H1 (cell line): Measurements from ENCODE around the gene MACF1. TPM values are rescaled to one million over a fixed set of nuclear protein-coding genes. Genes with fewer than 3 reads are reported as not detected.

ENCODE experiments used
- CTCF ChIA-PET: fragments of 300-600 bp; sonication (Branson Sonifier 250); formaldehyde crosslinking; loops from one replicate; lab custom pipeline; 2021; ENCODE audit not compliant: partially characterized antibody; lab: Charles Lee
- POLR2A ChIA-PET: fragments of 300-600 bp; sonication (Branson Sonifier 250); formaldehyde crosslinking; loops from one replicate; lab custom pipeline; 2021; ENCODE audit warnings: inconsistent platforms; ENCODE audit not compliant: partially characterized antibody; lab: Charles Lee
- DNase-seq, 2 experiments: peaks; one replicate each; pipeline versions ENCODE4 v3.0.0 to v3.0.0-alpha.2; 2010 to 2022; ENCODE audit warnings: low spot score in 2 of 2, low read depth in 1 of 2, mixed read lengths in 1 of 2
- FAIRE-seq: peaks from 2 replicates; lab custom pipeline; 2011; peaks lifted over from hg19 to GRCh38; lab: Jason Lieb, UNC
- H2AFZ ChIP-seq: 2 replicates; pipeline ENCODE4 v1.8.1; 2012; ENCODE audit warnings: low read length, inconsistent platforms
- H2AK5ac ChIP-seq: 2 replicates; pipeline ENCODE4 v1.6.1; 2013; ENCODE audit warnings: low read depth, low read length
- H2BK120ac ChIP-seq: replicated peaks from 2 replicates; pipeline ENCODE3; 2013; ENCODE audit warnings: low read depth, low read length, inconsistent platforms
- H2BK12ac ChIP-seq: 2 replicates; pipeline ENCODE4 v1.6.1; 2013; ENCODE audit warnings: low read depth, low read length
- H2BK15ac ChIP-seq: 2 replicates; pipeline ENCODE4 v1.6.1; 2013; ENCODE audit warnings: low read length
- H2BK20ac ChIP-seq: 2 replicates; pipeline ENCODE4 v1.6.1; 2013; ENCODE audit warnings: low read length
- H2BK5ac ChIP-seq: 2 replicates; pipeline ENCODE4 v1.6.1; 2013; ENCODE audit warnings: low read depth, low read length
- H3K14ac ChIP-seq: 2 replicates; pipeline ENCODE4 v1.6.1; 2013; ENCODE audit warnings: inconsistent platforms; ENCODE audit not compliant: insufficient read length
- H3K18ac ChIP-seq: 2 replicates; pipeline ENCODE4 v1.6.1; 2013; ENCODE audit warnings: low read length; ENCODE audit errors: extremely low read depth
- H3K23ac ChIP-seq: 2 replicates; pipeline ENCODE4 v1.6.1; 2013; ENCODE audit warnings: inconsistent platforms; ENCODE audit not compliant: insufficient read length
- H3K23me2 ChIP-seq: 2 replicates; pipeline ENCODE4 v1.6.1; 2013; ENCODE audit warnings: low read depth, low read length
- H3K27ac ChIP-seq: 2 replicates; pipeline ENCODE4 v1.6.1; 2011; ENCODE audit warnings: low read depth, low read length, inconsistent platforms
- H3K27me3 ChIP-seq, 4 experiments: replicated peaks in 1 of 4; 1 replicate in 1 of 4; 2 replicates in 3 of 4; pipeline versions ENCODE4 v1.6.1 to v1.8.1; 2011 to 2013; ENCODE audit warnings: low read length in 3 of 4, mild to moderate bottlenecking in 3 of 4, inconsistent platforms in 2 of 4, mixed read lengths in 2 of 4, moderate library complexity in 1 of 4; ENCODE audit not compliant: control insufficient read depth in 3 of 4, insufficient read depth in 3 of 4; ENCODE audit errors: extremely low read depth in 1 of 4
- H3K36me3 ChIP-seq, 4 experiments: 2 replicates each; pipeline versions ENCODE4 v1.6.1 to v1.8.1; 2011 to 2013; ENCODE audit warnings: mild to moderate bottlenecking in 4 of 4, low read length in 3 of 4, moderate library complexity in 2 of 4, control low read depth in 1 of 4, inconsistent platforms in 1 of 4; ENCODE audit not compliant: insufficient read depth in 4 of 4, control insufficient read depth in 2 of 4
- H3K4ac ChIP-seq: replicated peaks from 2 replicates; pipeline ENCODE3; 2013; ENCODE audit warnings: low read length, low read depth, mixed read lengths, inconsistent platforms; ENCODE audit not compliant: insufficient read length
- H3K4me1 ChIP-seq, 4 experiments: replicated peaks in 1 of 4; 1 replicate in 1 of 4; 2 replicates in 3 of 4; pipeline versions ENCODE4 v1.6.1 to v1.8.1; 2011 to 2013; ENCODE audit warnings: low read length in 3 of 4, inconsistent platforms in 2 of 4, mixed read lengths in 1 of 4; ENCODE audit not compliant: insufficient read depth in 4 of 4, control insufficient read depth in 3 of 4
- H3K4me2 ChIP-seq, 2 experiments: 2 replicates each; pipeline versions ENCODE4 v1.6.1 to v1.8.1; 2011 to 2013; ENCODE audit warnings: low read depth in 2 of 2, low read length in 2 of 2, control low read depth in 1 of 2, inconsistent platforms in 1 of 2, mild to moderate bottlenecking in 1 of 2; ENCODE audit not compliant: insufficient read depth in 1 of 2
- H3K4me3 ChIP-seq, 4 experiments: fragments of 200-600, 300-600 bp in 1 of 4; sonication (generic), shearing (Covaris generic), sonication (Bioruptor Twin) in 1 of 4; 2 replicates each; pipeline versions ENCODE4 v1.5.1 to v1.8.1; 2011 to 2016; ENCODE audit warnings: low read length in 4 of 4, low read depth in 3 of 4, control low read depth in 2 of 4, inconsistent platforms in 2 of 4, mild to moderate bottlenecking in 2 of 4, mixed read lengths in 1 of 4, moderate library complexity in 1 of 4; ENCODE audit not compliant: insufficient read depth in 2 of 4; ENCODE audit errors: extremely low read depth in 1 of 4
- H3K56ac ChIP-seq: replicated peaks from 2 replicates; pipeline ENCODE3; 2013; ENCODE audit warnings: low read depth, mild to moderate bottlenecking, mixed read lengths, low read length, inconsistent platforms; ENCODE audit not compliant: insufficient read length
- H3K79me1 ChIP-seq: 2 replicates; pipeline ENCODE4 v1.6.1; 2013; ENCODE audit warnings: low read depth, low read length, control low read depth
- H3K79me2 ChIP-seq, 2 experiments: 2 replicates each; pipeline versions ENCODE4 v1.6.1 to v1.8.1; 2012 to 2013; ENCODE audit warnings: low read length in 2 of 2, mild to moderate bottlenecking in 2 of 2, inconsistent platforms in 1 of 2; ENCODE audit not compliant: insufficient read depth in 2 of 2, control insufficient read depth in 1 of 2
- H3K9ac ChIP-seq, 4 experiments: replicated peaks in 1 of 4; 1 replicate in 1 of 4; 2 replicates in 3 of 4; pipeline versions ENCODE4 v1.6.1 to v1.8.1; 2011 to 2013; ENCODE audit warnings: low read depth in 3 of 4, low read length in 3 of 4, control low read depth in 2 of 4, mild to moderate bottlenecking in 2 of 4, moderate library complexity in 2 of 4, inconsistent platforms in 1 of 4; ENCODE audit errors: extremely low read depth in 1 of 4
- H3K9me3 ChIP-seq, 2 experiments: 2 replicates each; pipeline versions ENCODE4 v1.6.1 to v1.8.1; 2012 to 2013; ENCODE audit warnings: mild to moderate bottlenecking in 2 of 2, moderate library complexity in 2 of 2, control low read depth in 1 of 2, inconsistent platforms in 1 of 2, low read depth in 1 of 2, low read length in 1 of 2, mixed read lengths in 1 of 2; ENCODE audit not compliant: insufficient read depth in 2 of 2
- H4K20me1 ChIP-seq, 2 experiments: replicated peaks in 1 of 2; 2 replicates each; pipeline versions ENCODE3 to v1.8.1; 2011 to 2013; ENCODE audit warnings: inconsistent platforms in 2 of 2, low read length in 2 of 2, mild to moderate bottlenecking in 1 of 2; ENCODE audit not compliant: insufficient read depth in 2 of 2, control insufficient read depth in 1 of 2
- H4K5ac ChIP-seq: 2 replicates; pipeline ENCODE4 v1.6.1; 2013; ENCODE audit warnings: low read length, low read depth, mixed read lengths, inconsistent platforms; ENCODE audit not compliant: insufficient read length
- H4K8ac ChIP-seq: 2 replicates; pipeline ENCODE4 v1.8.0; 2013; ENCODE audit warnings: mild to moderate bottlenecking, moderate library complexity, low read length, inconsistent platforms; ENCODE audit not compliant: insufficient read depth; ENCODE audit errors: extremely low read depth
- H4K91ac ChIP-seq: replicated peaks from 2 replicates; pipeline ENCODE3; 2013; ENCODE audit warnings: low read length, mixed read lengths, inconsistent platforms; ENCODE audit not compliant: insufficient read length
- ATF2 ChIP-seq: IDR thresholded peaks from 2 replicates; pipeline ENCODE4 v1.6.1; 2012; ENCODE audit warnings: low read length, inconsistent platforms
- CREB1 ChIP-seq: IDR thresholded peaks from 2 replicates; pipeline ENCODE4 v1.6.1; 2012; ENCODE audit warnings: inconsistent platforms
- GTF2F1 ChIP-seq: IDR thresholded peaks from 2 replicates; pipeline ENCODE4 v1.6.1; 2012; ENCODE audit warnings: low read depth, low read length, improper control_type of control experiment, borderline replicate concordance
- JUND ChIP-seq: IDR thresholded peaks from 2 replicates; pipeline ENCODE4 v1.6.1; 2011; ENCODE audit warnings: mild to moderate bottlenecking, improper control_type of control experiment, low read length
- NRF1 ChIP-seq: IDR thresholded peaks from 2 replicates; pipeline ENCODE4 v1.6.1; 2011; ENCODE audit warnings: mild to moderate bottlenecking, low read depth, low read length, improper control_type of control experiment
- POLR2A ChIP-seq, 2 experiments: IDR thresholded peaks; 1 replicate in 1 of 2; 2 replicates in 1 of 2; pipeline ENCODE4 v1.6.1; 2011; ENCODE audit warnings: low read depth in 2 of 2, low read length in 2 of 2, mild to moderate bottlenecking in 2 of 2; ENCODE audit errors: control extremely low read depth in 1 of 2
- RFX5 ChIP-seq: IDR thresholded peaks from 2 replicates; pipeline ENCODE4 v1.6.1; 2011; ENCODE audit warnings: low read depth, low read length, improper control_type of control experiment, borderline replicate concordance
- SAP30 ChIP-seq: fragments of 300-600 bp; sonication (generic); IDR thresholded peaks from 2 replicates; pipeline ENCODE4 v1.7.1; 2012; ENCODE audit warnings: low read length, moderate library complexity, mild to moderate bottlenecking, inconsistent platforms; ENCODE audit not compliant: insufficient read depth, insufficient replicate concordance
- TCF12 ChIP-seq: IDR thresholded peaks from 2 replicates; pipeline ENCODE4 v1.6.1; 2011; ENCODE audit warnings: low read depth, mild to moderate bottlenecking, low read length
- USF2 ChIP-seq: IDR thresholded peaks from 2 replicates; pipeline ENCODE4 v1.6.1; 2011; ENCODE audit warnings: low read length, improper control_type of control experiment
- WGBS, 2 experiments: shearing (Covaris generic) in 1 of 2; methylation state at CpG; one replicate each; pipeline versions ENCODE4 v1.1.6 to v1.1.7; 2013 to 2015; ENCODE audit warnings: low lambda C conversion rate in 2 of 2, mixed read lengths in 2 of 2, inconsistent platforms in 1 of 2, low coverage in 1 of 2, missing lambda C conversion rate in 1 of 2; ENCODE audit not compliant: insufficient replicate concordance in 2 of 2, insufficient coverage in 1 of 2, insufficient read length in 1 of 2; ENCODE audit errors: extremely low coverage in 1 of 2, missing lambda C conversion rate in 1 of 2; 5-methylcytosine and 5-hydroxymethylcytosine counted together
- polyA plus RNA-seq, 7 experiments: library from polyadenylated mRNA; depleted of rRNA in 3 of 7; stranded (reverse) in 5 of 7; unstranded in 2 of 7; fragments of >200 nt in 5 of 7; fragments of 200-250 nt in 2 of 7; gene quantifications; 1 replicate in 5 of 7; 2 replicates in 1 of 7; 4 replicates in 1 of 7; pipeline versions ENCODE4 v1.2.1 to v1.2.3, GENCODE V29; 2011 to 2013; ENCODE audit warnings: missing spikeins in 2 of 7, mixed read lengths in 2 of 7
- total RNA-seq: library from RNA; stranded (reverse); fragmentation: NEBNext Ultra II Directional; extraction: Animal tissue kit (Norgen Biotek cat#: 25700); gene quantifications from 2 replicates; pipeline ENCODE4 v1.2.1, GENCODE V29; 2021

Gene MACF1
- total and polyA plus RNA-seq, 2 of the 8 experiments (the other 6 are each of a cell fraction or from before 2014, with no cell fraction given) = 59.8 to 285 TPM

- ChIA-PET POLR2A (interaction anchor here (0.5 to 2.5 kb wide), 10 partner anchors 9 to 481 kb away, joined by 3 to 8 read pairs (median 4); no protein-coding TSS in a partner anchor), CTCF (interaction anchor here (0.6 to 3.7 kb wide), 9 partner anchors 18 to 453 kb away, joined by 3 to 25 read pairs (median 4); no protein-coding TSS in a partner anchor)
- no peak overlapping the region for H3K9ac ChIP-seq
- no peak overlapping the region for H3K23ac ChIP-seq
- H3K27me3 ChIP-seq = peaks cover 18 to 49% (median 43%) of the 10 kb centered on the region in 4 experiments
- H3K4me2 ChIP-seq = no peak overlapping the region; a peak in 1 of 4 replicates
- H3K79me1 ChIP-seq = no peaks in the 10 kb centered on the region
- peaks cover 0 to 4% of the 10 kb centered on the region in 2 experiments for H4K20me1 ChIP-seq
- no peak overlapping the region for H2AFZ ChIP-seq
- H2AK5ac ChIP-seq = no peak overlapping the region
- DNase-seq (no peak), FAIRE-seq (no peak)
- no peak overlapping the region for H3K56ac ChIP-seq
- no peak overlapping the region for H3K4me3 ChIP-seq
- peaks cover 7% of the 10 kb centered on the region; the same call in 1 of the 2 replicates for H3K23me2 ChIP-seq
- no peak overlapping the region for H3K27ac ChIP-seq
- H3K4me1 ChIP-seq = no peaks in the 10 kb centered on the region; a peak in 1 of 7 replicates
- H4K8ac ChIP-seq = no peak overlapping the region
- no peak overlapping the region for H2BK15ac ChIP-seq
- no peak overlapping the region for H3K4ac ChIP-seq
- H3K79me2 ChIP-seq = no peaks in the 10 kb centered on the region
- peaks cover 4 to 26% (median 15%) of the 10 kb centered on the region in 4 experiments; a peak in 7 of 8 replicates for H3K36me3 ChIP-seq
- H2BK12ac ChIP-seq = no peak overlapping the region
- H3K14ac ChIP-seq = no peak overlapping the region
- H3K9me3 ChIP-seq = no peaks in the 10 kb centered on the region
- H2BK5ac ChIP-seq = no peak overlapping the region
- WGBS, 2 experiments = 85% methylated on average over 13 of the region's 13 CpGs; no CpG with 5 or more reads in 1 of the 2 experiments
- H2BK20ac ChIP-seq = no peak overlapping the region
- no peak overlapping the region for H3K18ac ChIP-seq
- no peak overlapping the region for H2BK120ac ChIP-seq
- no peak overlapping the region for H4K5ac ChIP-seq
- no peak overlapping the region for H4K91ac ChIP-seq
- no peak for TF ChIP-seq GTF2F1
- no peak for TF ChIP-seq RFX5
- no peak for TF ChIP-seq USF2
- TF ChIP-seq NRF1 = no peak
- no peak for TF ChIP-seq JUND
- no peak for TF ChIP-seq CREB1
- TF ChIP-seq SAP30 = no peak
- no peak for TF ChIP-seq POLR2A (IDR thresholded peaks at IDR 0.05; ENCODE audit: control extremely low read depth in 1 of 2, low read depth in 2 of 2, low read length in 2 of 2)
- no peak for TF ChIP-seq TCF12
- no peak for TF ChIP-seq ATF2
These were observed 285.2 kb downstream of the MACF1 start for GRCh38 chr1:39489567-39490239.
